ENCODE results near the gene MZT2A.

DNA sequence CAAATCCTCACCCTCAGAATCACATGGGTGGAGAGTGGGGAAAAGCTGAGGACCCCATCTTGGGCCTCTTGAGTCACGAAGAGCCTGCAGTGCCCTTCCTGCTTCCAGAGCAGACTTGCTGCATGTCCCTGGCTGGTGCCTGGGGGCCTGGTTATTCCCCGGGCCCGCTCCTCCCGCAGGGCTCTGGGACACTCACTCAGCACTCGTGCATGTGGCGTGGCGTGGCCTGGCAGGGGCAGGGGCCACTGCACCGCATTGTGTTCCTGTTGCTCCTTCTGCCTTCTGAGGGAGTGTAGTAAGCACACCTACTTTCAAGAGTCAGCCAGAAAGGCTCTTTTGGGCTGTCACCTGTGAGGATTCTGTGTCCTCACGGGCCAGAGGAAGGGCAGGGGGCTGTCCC is 17.4 kb upstream of the MZT2A start:
- no peak for TF ChIP-seq USF1 (CRISPR knock-in tag; IDR thresholded peaks at IDR 0.05)
- TF ChIP-seq MXI1 (IDR thresholded peaks at IDR 0.05; ENCODE audit: low read depth, low read length) = no peak
- TF ChIP-seq SRF (CRISPR knock-in tag; IDR thresholded peaks at IDR 0.05) = no peak
- TF ChIP-seq SIN3A (IDR thresholded peaks at IDR 0.05; ENCODE audit: borderline replicate concordance in 2 of 2, control insufficient read depth in 1 of 2, low read depth in 2 of 2, low read length in 2 of 2) = no peak
- TF ChIP-seq, protein P1, sequence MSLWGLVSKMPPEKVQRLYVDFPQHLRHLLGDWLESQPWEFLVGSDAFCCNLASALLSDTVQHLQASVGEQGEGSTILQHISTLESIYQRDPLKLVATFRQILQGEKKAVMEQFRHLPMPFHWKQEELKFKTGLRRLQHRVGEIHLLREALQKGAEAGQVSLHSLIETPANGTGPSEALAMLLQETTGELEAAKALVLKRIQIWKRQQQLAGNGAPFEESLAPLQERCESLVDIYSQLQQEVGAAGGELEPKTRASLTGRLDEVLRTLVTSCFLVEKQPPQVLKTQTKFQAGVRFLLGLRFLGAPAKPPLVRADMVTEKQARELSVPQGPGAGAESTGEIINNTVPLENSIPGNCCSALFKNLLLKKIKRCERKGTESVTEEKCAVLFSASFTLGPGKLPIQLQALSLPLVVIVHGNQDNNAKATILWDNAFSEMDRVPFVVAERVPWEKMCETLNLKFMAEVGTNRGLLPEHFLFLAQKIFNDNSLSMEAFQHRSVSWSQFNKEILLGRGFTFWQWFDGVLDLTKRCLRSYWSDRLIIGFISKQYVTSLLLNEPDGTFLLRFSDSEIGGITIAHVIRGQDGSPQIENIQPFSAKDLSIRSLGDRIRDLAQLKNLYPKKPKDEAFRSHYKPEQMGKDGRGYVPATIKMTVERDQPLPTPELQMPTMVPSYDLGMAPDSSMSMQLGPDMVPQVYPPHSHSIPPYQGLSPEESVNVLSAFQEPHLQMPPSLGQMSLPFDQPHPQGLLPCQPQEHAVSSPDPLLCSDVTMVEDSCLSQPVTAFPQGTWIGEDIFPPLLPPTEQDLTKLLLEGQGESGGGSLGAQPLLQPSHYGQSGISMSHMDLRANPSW (CRISPR knock-in tag; IDR thresholded peaks at IDR 0.05) = no peak

All from K562 (cell line).